DMS79 treated with DMSO at 0.1 percent for 48 hours (cell line): Measurements from ENCODE around the gene FSTL3.
"Not testable (repeated sequence)": the region's sequence is repeated elsewhere in the genome, so short reads cannot be mapped to it uniquely, and the experiment has no call there.

Experiments used
- DNase-seq: peaks from one replicate; lab custom pipeline; 2025; lab: John Stamatoyannopoulos, UW

The FSTL3 gene

GRCh38 chr19:682678-683320 lies 6.6 kb downstream of the FSTL3 start:
- no peak for DNase-seq

DNA sequence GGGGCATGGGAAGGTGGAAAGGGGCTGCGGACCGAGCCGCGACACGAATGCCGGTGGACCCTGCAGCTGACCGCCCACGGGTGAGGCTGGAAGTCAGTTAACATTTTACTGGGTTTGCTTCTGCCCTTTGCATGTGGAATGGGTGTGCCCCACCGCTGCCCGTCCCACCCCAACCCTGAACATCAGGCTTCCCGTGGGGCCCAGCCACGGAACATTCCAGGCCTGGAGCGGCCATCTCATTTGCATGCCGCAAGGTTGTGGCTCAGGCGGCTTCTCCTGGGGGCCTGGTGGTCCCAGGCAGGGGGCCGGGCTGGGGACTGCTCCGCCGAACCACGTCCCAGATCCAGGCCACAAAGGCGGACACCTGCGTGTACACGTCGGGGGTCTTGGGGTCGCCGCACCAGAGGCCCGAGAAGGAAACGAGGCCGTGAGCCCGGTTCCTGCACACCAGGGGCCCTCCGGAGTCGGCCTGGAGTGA lies 9.3 kb downstream of the FSTL3 start:
- DNase-seq: no peak

DNA sequence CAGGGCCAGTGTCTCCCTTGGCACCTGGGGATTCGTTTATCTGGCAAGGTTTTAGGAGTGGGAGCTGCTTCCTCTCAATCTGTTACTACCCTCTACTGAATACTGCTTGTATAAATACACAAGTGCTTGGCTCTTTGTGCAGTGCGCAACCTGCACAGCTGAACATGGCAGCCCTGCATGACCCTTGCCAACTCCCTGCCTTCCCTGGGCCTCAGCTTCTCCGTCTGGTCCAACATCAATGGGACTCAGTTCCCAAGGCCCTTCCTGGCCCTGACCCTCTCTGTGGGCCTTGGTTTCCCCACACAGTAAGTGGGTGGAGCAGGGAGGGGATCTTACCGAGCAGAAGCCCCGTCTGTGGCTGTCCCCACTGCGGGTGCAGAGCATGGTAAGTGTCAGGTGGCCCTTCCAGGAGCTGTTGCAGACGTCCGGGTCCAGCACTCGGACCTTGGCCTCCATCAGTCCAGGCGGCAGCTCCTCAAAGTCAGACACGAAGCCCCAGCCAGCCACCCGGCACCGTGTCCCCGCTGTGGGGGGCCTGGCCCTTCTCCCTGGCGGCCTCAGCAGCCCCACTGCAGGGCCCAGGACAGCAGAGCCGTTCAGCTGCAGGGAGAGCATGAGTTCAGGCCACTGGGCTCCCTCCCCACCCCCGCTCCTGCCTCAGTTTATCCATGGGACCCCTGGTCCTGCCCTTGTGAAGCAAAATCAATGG lies 10.6 kb downstream of the FSTL3 start:
- DNase-seq: no peak

DNA sequence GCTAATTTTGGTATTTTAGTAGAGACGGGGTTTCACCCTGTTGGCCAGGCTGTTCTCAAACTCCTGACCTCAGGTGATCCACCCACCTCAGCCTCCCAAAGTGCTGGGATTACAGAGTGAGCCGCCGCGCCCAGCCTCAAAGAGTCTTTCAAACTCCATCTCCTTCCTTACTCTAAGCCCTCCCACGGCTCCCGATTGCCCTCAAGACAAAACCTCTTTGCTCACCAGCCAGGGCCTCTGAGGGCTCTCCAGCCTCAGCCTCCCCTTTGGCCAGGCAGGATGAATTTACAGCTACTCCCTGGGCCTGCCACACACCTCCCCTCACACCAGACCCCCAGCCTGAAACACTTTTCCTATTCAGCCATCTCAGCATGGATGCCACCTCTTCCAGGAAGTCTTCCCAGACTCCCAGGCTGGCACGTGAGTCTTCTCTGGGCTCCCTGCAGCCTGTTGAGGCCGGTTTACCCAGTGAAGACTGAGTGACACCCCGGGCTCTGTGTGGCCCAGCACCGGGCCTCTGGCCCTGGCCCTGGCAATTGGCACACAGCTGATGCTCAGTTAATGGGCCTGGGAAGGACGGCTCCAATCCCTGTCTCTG lies 11.5 kb downstream of the FSTL3 start:
- no peak for DNase-seq

DNA sequence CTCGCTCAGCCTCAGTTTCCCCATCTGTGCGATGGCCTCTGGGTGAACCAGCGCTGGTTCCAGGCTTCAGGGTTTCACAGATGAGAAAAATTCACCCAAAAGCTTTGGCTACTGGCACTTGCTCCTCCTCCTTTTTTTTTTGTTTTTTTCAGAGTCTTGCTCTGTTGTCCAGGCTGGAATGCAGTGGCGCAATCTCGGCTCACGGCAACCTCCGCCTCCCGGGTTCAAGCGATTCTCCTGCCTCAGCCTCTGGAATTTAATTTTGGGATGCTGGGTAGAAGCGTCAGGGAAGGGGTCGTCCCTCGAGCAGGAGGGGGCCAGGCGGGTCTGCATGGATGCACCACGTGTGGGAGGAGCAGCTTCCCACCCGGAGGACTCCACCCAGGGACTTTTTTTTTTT lies 12.0 kb downstream of the FSTL3 start:
- DNase-seq: no peak

- no peak for DNase-seq
These were observed 12.8 kb downstream of the FSTL3 start for GRCh38 chr19:688992-689391.

DNA sequence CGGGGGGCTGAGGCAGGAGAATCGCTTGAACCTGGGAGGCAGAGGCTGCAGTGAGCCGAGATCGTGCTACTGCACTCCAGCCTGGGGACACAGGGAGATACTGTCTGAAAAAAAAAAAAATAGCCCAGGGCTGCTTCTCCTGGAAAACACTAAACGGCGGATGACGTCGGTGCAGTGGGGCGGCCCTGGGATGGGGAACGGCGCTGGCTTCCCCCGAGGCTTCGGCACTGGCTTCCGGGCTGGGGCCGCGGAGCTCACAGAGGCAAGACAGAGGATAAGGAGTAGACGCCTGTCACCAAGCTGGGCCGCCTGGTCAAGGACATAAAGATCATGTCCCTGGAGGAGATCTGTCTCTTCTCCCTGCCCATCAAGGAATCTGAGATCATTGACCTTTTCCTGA lies 14.0 kb downstream of the FSTL3 start:
- no peak for DNase-seq

- no peak for DNase-seq
These were observed 18.5 kb downstream of the FSTL3 start for GRCh38 chr19:694481-695351.

DNA sequence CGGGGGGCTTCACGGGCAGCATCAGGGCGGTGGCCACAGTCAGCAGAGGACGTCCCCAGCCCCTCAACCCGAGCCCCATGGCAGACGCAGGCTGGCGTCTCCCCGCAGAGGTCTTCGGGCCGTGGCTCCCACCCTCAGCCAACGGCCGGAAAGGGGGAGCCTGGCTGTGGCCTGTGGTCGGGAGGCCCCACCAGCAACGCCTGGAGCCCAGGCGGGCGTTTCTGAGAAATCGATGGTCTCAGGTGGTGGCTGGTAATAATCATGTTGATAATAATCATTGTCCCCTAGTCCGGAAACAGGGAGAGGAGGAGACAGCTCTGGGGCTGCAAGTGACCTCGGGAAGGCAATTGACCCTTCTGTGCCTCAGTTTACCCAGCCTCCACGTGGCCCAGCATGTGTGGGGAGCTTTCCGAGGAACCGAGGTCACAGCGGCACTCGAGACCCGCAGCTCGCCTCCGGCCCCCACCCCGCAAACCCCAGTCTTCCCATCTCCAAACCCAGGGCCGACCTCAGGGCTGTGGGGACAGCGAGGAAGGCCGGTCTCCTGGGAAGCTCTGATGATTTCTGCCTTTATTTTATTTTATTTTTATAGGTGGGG lies 19.3 kb downstream of the FSTL3 start, which contains the start of gene PRSS57:
PRSS57 (minus strand) TSS at position 101 of the 598 bp plus-strand sequence; CDS start at position 79, 22 bp downstream.
- DNase-seq: no peak

DNA sequence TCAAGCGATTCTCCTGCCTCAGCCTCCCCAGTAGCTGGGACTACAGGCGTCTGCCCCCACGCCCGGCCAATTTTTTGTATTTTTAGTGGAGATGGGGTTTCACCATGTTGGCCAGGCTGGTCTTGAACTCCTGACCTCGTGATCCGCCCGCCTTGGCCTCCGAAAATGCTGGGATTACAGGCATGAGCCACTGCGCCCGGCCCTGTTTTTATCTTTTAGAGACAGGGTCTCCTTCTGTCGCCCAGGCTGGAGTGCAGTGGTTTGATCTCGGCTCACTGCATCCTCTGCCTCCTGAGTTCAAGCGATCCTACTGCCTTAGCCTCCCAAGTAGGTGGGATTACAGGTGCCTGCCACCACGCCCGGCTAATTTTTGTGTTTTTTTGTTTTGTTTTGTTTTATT lies 22.3 kb downstream of the FSTL3 start:
- not testable (repeated sequence) for DNase-seq

GRCh38 chr19:699885-700284 lies 23.7 kb downstream of the FSTL3 start:
- not testable (repeated sequence) for DNase-seq

GRCh38 chr19:702847-703246 lies 26.7 kb downstream of the FSTL3 start:
- DNase-seq: not testable (repeated sequence)

- no peak for DNase-seq
These were observed 27.1 kb downstream of the FSTL3 start for GRCh38 chr19:703329-703650.

DNA sequence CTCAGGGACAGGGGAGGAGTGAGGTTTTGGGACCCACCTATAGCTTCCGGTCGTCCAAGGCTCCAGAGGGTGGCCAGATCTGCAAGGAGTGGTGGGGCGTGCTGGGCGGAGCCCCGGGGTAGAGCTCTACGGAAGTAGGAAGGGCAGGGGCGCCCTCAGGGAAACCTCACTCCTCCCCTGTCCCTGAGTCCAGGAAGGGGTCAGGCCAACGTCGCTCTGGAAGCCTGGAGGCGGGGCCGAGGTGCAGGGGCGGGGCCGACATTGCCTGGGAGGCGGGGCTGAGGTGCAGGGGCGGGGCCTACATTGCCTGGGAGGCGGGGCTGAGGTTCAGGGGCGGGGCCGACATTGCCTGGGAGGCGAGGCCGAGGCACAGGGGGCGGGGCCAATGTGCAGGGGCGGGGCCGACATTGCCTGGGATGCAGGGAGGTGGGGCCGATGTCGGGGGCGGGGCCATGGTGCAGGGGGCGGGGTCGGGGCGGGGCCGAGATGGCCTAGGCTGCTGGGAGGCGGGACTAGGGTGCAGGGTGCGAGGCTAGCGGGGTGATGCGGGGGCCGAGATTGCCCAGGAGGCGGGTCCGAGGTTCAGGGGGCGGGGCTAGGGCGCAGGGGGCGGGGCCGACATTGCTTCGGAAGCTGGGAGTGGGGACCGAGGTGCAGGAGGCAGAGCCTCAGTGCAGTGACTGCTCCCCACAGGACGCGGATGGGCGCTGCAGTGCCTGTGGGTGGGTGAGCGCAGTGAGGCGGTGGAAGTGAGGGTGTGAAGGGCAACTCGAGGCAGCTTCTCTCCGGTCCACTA lies 27.7 kb downstream of the FSTL3 start:
- no peak for DNase-seq

- no peak for DNase-seq
These were observed 28.2 kb downstream of the FSTL3 start for GRCh38 chr19:704447-704741.

GRCh38 chr19:708154-709143 lies 32.3 kb downstream of the FSTL3 start, which contains the start of gene PALM:
Gene PALM, plus strand, starts transcription at chr19:708935. Its CDS starts 212 bp downstream, at chr19:709147.
- peak; percentile 9 for DNase-seq

- no peak for DNase-seq
These were observed 33.2 kb downstream of the FSTL3 start for GRCh38 chr19:709196-709964.

- DNase-seq: no peak
These were observed 33.9 kb downstream of the FSTL3 start for GRCh38 chr19:709965-710571.

DNA sequence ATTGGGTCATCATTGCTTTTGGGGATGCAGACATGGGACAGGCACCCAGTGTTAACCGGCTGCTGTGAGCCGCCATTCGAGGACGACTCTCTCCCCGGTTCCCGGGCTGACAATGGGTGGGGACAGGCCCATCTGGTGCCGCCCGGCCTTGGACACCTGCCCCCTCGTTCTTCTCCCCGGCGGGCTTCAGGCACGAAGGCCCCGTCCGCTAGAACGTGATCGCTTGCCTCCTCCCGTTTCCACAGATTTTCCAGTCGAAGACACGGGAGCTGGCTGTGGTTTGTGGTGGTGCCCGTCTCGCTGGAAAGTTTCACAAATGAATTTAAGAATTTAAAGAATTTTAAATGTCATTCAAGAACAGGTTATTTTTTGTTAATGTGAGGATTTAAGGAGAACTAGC lies 34.6 kb downstream of the FSTL3 start:
- DNase-seq: no peak
